Keratinocyte (primary cell): Measurements from ENCODE around the gene NR3C2. TPM values are rescaled to one million over a fixed set of nuclear protein-coding genes. Genes with fewer than 3 reads are reported as not detected.

Experiments used
- DNase-seq: peaks from one replicate; pipeline ENCODE4 v3.0.0-alpha.2; 2011; ENCODE audit warnings: low read depth, missing footprints, low spot score
- FAIRE-seq: peaks from 2 replicates; lab custom pipeline; 2011; peaks lifted over from hg19 to GRCh38; lab: Jason Lieb, UNC
- H2AFZ ChIP-seq: 2 replicates; pipeline ENCODE4 v1.6.0; 2012; ENCODE audit warnings: low read length, control low read depth, inconsistent platforms; ENCODE audit not compliant: control insufficient read depth
- H3K27ac ChIP-seq: 2 replicates; pipeline ENCODE4 v1.5.1; 2011; ENCODE audit warnings: low read length; ENCODE audit not compliant: control insufficient read depth, insufficient read depth
- H3K27me3 ChIP-seq: 3 replicates; pipeline ENCODE4 v1.6.0; 2011; ENCODE audit warnings: low read length; ENCODE audit not compliant: control insufficient read depth, insufficient read depth; ENCODE audit errors: extremely low read depth
- H3K36me3 ChIP-seq, 2 experiments: 2 replicates in 1 of 2; 3 replicates in 1 of 2; pipeline ENCODE4 v1.5.1; 2011; ENCODE audit warnings: low read length in 2 of 2, mild to moderate bottlenecking in 1 of 2; ENCODE audit not compliant: control insufficient read depth in 2 of 2, insufficient read depth in 2 of 2; ENCODE audit errors: extremely low read depth in 1 of 2
- H3K4me1 ChIP-seq: 3 replicates; pipeline ENCODE4 v1.5.1; 2011; ENCODE audit warnings: low read length; ENCODE audit not compliant: control insufficient read depth, insufficient read depth; ENCODE audit errors: extremely low read depth
- H3K4me2 ChIP-seq: 3 replicates; pipeline ENCODE4 v1.6.0; 2011; ENCODE audit warnings: low read depth, low read length; ENCODE audit not compliant: control insufficient read depth, insufficient read depth; ENCODE audit errors: extremely low read depth
- H3K4me3 ChIP-seq, 3 experiments: fragments of 200-600 bp in 1 of 3; sonication (generic) in 1 of 3; 2 replicates in 2 of 3; 3 replicates in 1 of 3; pipeline ENCODE4 v1.5.1; 2011 to 2016; ENCODE audit warnings: low read length in 3 of 3, mild to moderate bottlenecking in 3 of 3, control low read depth in 2 of 3, inconsistent platforms in 1 of 3, low read depth in 1 of 3, mixed read lengths in 1 of 3, mixed run types in 1 of 3, moderate library complexity in 1 of 3; ENCODE audit not compliant: control insufficient read depth in 2 of 3, insufficient read depth in 2 of 3; ENCODE audit errors: extremely low read depth in 1 of 3
- H3K79me2 ChIP-seq: 2 replicates; pipeline ENCODE4 v1.6.0; 2012; ENCODE audit warnings: low read length; ENCODE audit not compliant: control insufficient read depth, insufficient read depth
- H3K9ac ChIP-seq: 3 replicates; pipeline ENCODE4 v1.6.0; 2011; ENCODE audit warnings: low read length; ENCODE audit not compliant: control insufficient read depth, insufficient read depth; ENCODE audit errors: extremely low read depth
- H3K9me1 ChIP-seq: 3 replicates; pipeline ENCODE4 v1.6.0; 2011; ENCODE audit warnings: low read length; ENCODE audit not compliant: control insufficient read depth, insufficient read depth; ENCODE audit errors: extremely low read depth
- H3K9me3 ChIP-seq: 2 replicates; pipeline ENCODE4 v1.5.1; 2012; ENCODE audit warnings: low read depth, low read length; ENCODE audit not compliant: control insufficient read depth
- H4K20me1 ChIP-seq: 3 replicates; pipeline ENCODE4 v1.6.0; 2011; ENCODE audit warnings: low read length; ENCODE audit not compliant: control insufficient read depth, insufficient read depth; ENCODE audit errors: extremely low read depth
- CTCF ChIP-seq, 3 experiments: IDR thresholded peaks in 1 of 3; conservative IDR thresholded peaks in 1 of 3; optimal IDR thresholded peaks in 1 of 3; 2 replicates in 2 of 3; 3 replicates in 1 of 3; pipeline versions ENCODE3 to v1.5.1; 2011; ENCODE audit warnings: low read length in 3 of 3, mild to moderate bottlenecking in 3 of 3, moderate library complexity in 2 of 3, control low read depth in 1 of 3, inconsistent platforms in 1 of 3; ENCODE audit not compliant: insufficient read depth in 2 of 3; ENCODE audit errors: extremely low read depth in 1 of 3
- EZH2 ChIP-seq: IDR thresholded peaks from one replicate; pipeline ENCODE4 v1.6.1; 2012; ENCODE audit warnings: inconsistent platforms, mild to moderate bottlenecking, low read length, moderate library complexity
- dilution Hi-C: fragments of 300-500 bp; cut with MboI; formaldehyde crosslinking; loops from one replicate; pipeline ENCODE4 v1.7.0; 2020; ENCODE audit warnings: low sequenced_read_pairs; ENCODE audit not compliant: extremely low pct_ligation_motif_present
- polyA plus RNA-seq, 5 experiments: library from polyadenylated mRNA; depleted of rRNA in 3 of 5; stranded (reverse) in 3 of 5; stranded (forward) in 1 of 5; unstranded in 1 of 5; fragments of >200 nt; gene quantifications; 1 replicate in 1 of 5; 2 replicates in 3 of 5; 3 replicates in 1 of 5; pipeline versions ENCODE4 v1.2.1 to v1.2.3, GENCODE V29; 2011 to 2012; ENCODE audit warnings: missing spikeins in 2 of 5, low read depth in 1 of 5, low replicate concordance in 1 of 5

Gene NR3C2
- polyA plus RNA-seq, 1 donor (not counting 4 experiments of a cell fraction or from before 2014, with no cell fraction given) = 1.5 TPM

DNA sequence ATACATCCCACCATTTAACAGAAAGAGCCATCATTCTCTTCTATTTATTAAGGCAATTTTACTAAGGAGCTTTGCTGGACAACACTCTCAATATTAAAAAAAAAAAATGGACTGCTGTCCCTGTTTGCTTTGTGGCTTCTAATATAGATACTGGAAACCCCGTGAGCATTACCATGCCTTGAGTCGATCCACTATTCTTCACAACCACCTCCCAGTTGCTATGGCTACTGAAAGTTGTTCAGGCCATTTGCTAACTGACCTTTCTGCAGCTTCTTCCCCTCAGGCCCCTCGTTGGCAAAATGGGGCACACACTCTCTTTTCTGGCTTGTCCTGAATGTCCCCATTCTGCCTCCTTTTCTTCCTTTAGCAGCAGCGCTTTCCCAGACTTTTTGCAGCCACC lies 340.4 kb downstream of the NR3C2 start:
- Histone ChIP-seq H3K27me3 (no peaks in the 10 kb centered on the region), H3K4me3 (no peak overlapping the region), H3K9me1 (no peaks in the 10 kb centered on the region), H3K9ac (no peak overlapping the region), H3K79me2 (no peaks in the 10 kb centered on the region), H3K27ac (no peak overlapping the region), H3K36me3 (no peaks in the 10 kb centered on the region), H3K9me3 (no peaks in the 10 kb centered on the region), H3K4me2 (no peak overlapping the region), H2AFZ (no peak overlapping the region), H4K20me1 (no peaks in the 10 kb centered on the region), H3K4me1 (no peaks in the 10 kb centered on the region)
- TF ChIP-seq EZH2 = no peak
- TF ChIP-seq CTCF (optimal IDR thresholded peaks at IDR 0.05 in 1 of 3, IDR thresholded peaks at IDR 0.05 in 1 of 3, conservative IDR thresholded peaks at IDR 0.05 in 1 of 3; ENCODE audit: extremely low read depth in 1 of 3, insufficient read depth in 2 of 3, low read length in 3 of 3) = no peak
- no peak for FAIRE-seq
- DNase-seq = no peak
- dilution Hi-C loops = no loop called here

GRCh38 chr4:148101235-148101634 lies 341.0 kb downstream of the NR3C2 start:
- Histone ChIP-seq H2AFZ (no peak overlapping the region), H3K9ac (no peak overlapping the region), H3K4me2 (no peak overlapping the region), H3K4me1 (no peaks in the 10 kb centered on the region), H3K9me3 (no peaks in the 10 kb centered on the region), H3K9me1 (no peaks in the 10 kb centered on the region), H3K4me3 (no peak overlapping the region), H3K36me3 (no peaks in the 10 kb centered on the region), H3K27me3 (no peaks in the 10 kb centered on the region), H3K27ac (no peak overlapping the region), H3K79me2 (no peaks in the 10 kb centered on the region), H4K20me1 (no peaks in the 10 kb centered on the region)
- dilution Hi-C loops = no loop called here
- FAIRE-seq (no peak), DNase-seq (no peak)
- TF ChIP-seq EZH2 (no peak), CTCF (optimal IDR thresholded peaks at IDR 0.05 in 1 of 3, IDR thresholded peaks at IDR 0.05 in 1 of 3, conservative IDR thresholded peaks at IDR 0.05 in 1 of 3; ENCODE audit: extremely low read depth in 1 of 3, insufficient read depth in 2 of 3, low read length in 3 of 3) (no peak)
